ENCODE data around the gene STAMBPL1. TPM values are rescaled to one million over a fixed set of nuclear protein-coding genes. Genes with fewer than 3 reads are reported as not detected.

STAMBPL1 gene
- total RNA-seq, 1 donor from 2014 or later: 4.1 TPM

- TF ChIP-seq CTCF (conservative IDR thresholded peaks at IDR 0.05): no peak
- Mint-ChIP-seq H3K4me1 (peaks cover 12% of the 10 kb centered on the region), H3K27me3 (ENCODE audit: low read depth) (no peaks in the 10 kb centered on the region), H3K36me3 (ENCODE audit: low read depth) (no peaks in the 10 kb centered on the region), H3K4me3 (no peak overlapping the region), H3K9me3 (no peaks in the 10 kb centered on the region), H3K27ac (ENCODE audit: unreplicated experiment) (no peak overlapping the region)
- no peak for DNase-seq (ENCODE audit: low read depth, low spot score)
Measured at GRCh38 chr10:88949912-88950837, 70.1 kb downstream of the STAMBPL1 start.

- no peak within 1 kb of the TSS for H3K27ac Mint-ChIP-seq (ENCODE audit: unreplicated experiment)
- TF ChIP-seq CTCF (conservative IDR thresholded peaks at IDR 0.05): no peak
- no peaks in the 10 kb centered on the region for H3K27me3 Mint-ChIP-seq (ENCODE audit: low read depth)
- H3K9me3 Mint-ChIP-seq: no peaks in the 10 kb centered on the region
- DNase-seq (ENCODE audit: low read depth, low spot score): no peak
- H3K4me1 Mint-ChIP-seq: peaks cover 12% of the 10 kb centered on the region
- no peak within 1 kb of the TSS for H3K4me3 Mint-ChIP-seq
- H3K36me3 Mint-ChIP-seq (ENCODE audit: low read depth): no peaks in the 10 kb centered on the region
Measured at GRCh38 chr10:88952647-88953111, 72.6 kb downstream of the STAMBPL1 start, which contains the start of gene ACTA2. TSS of gene ACTA2 (minus strand) at chr10:88952773. CDS start at chr10:88948930, 3,843 bp downstream.

- H3K9me3 Mint-ChIP-seq: no peaks in the 10 kb centered on the region
- no peak overlapping the region for H3K27ac Mint-ChIP-seq (ENCODE audit: unreplicated experiment)
- H3K27me3 Mint-ChIP-seq (ENCODE audit: low read depth): no peaks in the 10 kb centered on the region
- DNase-seq (ENCODE audit: low read depth, low spot score): no peak
- H3K4me3 Mint-ChIP-seq: no peak overlapping the region
- no peaks in the 10 kb centered on the region for H3K36me3 Mint-ChIP-seq (ENCODE audit: low read depth)
- H3K4me1 Mint-ChIP-seq: peaks cover 12% of the 10 kb centered on the region
- TF ChIP-seq CTCF (conservative IDR thresholded peaks at IDR 0.05): no peak
Measured at GRCh38 chr10:88953662-88954061, 73.6 kb downstream of the STAMBPL1 start.

- Mint-ChIP-seq H3K4me1 (peaks cover 12% of the 10 kb centered on the region), H3K4me3 (no peak overlapping the region), H3K27me3 (ENCODE audit: low read depth) (no peaks in the 10 kb centered on the region), H3K27ac (ENCODE audit: unreplicated experiment) (no peak overlapping the region), H3K36me3 (ENCODE audit: low read depth) (no peaks in the 10 kb centered on the region), H3K9me3 (no peaks in the 10 kb centered on the region)
- DNase-seq (ENCODE audit: low read depth, low spot score): no peak
- no peak for TF ChIP-seq CTCF (conservative IDR thresholded peaks at IDR 0.05)
Measured at GRCh38 chr10:88954458-88955083, 74.5 kb downstream of the STAMBPL1 start.

- H3K9me3 Mint-ChIP-seq: no peaks in the 10 kb centered on the region
- no peaks in the 10 kb centered on the region for H3K4me1 Mint-ChIP-seq
- H3K4me3 Mint-ChIP-seq: no peak overlapping the region
- DNase-seq (ENCODE audit: low read depth, low spot score): no peak
- no peaks in the 10 kb centered on the region for H3K36me3 Mint-ChIP-seq (ENCODE audit: low read depth)
- no peaks in the 10 kb centered on the region for H3K27me3 Mint-ChIP-seq (ENCODE audit: low read depth)
- H3K27ac Mint-ChIP-seq (ENCODE audit: unreplicated experiment): no peak overlapping the region
- no peak for TF ChIP-seq CTCF (conservative IDR thresholded peaks at IDR 0.05)
Measured at GRCh38 chr10:88957381-88957780, 77.3 kb downstream of the STAMBPL1 start.
